ENCODE measurements around the gene PTTG1IP. TPM values are rescaled to one million over a fixed set of nuclear protein-coding genes. Genes with fewer than 3 reads are reported as not detected.

PTTG1IP gene, protein sequence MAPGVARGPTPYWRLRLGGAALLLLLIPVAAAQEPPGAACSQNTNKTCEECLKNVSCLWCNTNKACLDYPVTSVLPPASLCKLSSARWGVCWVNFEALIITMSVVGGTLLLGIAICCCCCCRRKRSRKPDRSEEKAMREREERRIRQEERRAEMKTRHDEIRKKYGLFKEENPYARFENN
- 262 TPM for polyA plus RNA-seq (2013, experiment 1 of 2)
- 266 TPM for polyA plus RNA-seq (2013, experiment 2 of 2)

GRCh38 chr21:44873356-44874239 is at the start of gene PTTG1IP:
Gene PTTG1IP (minus strand): TSS chr21:44873690. CDS start chr21:44873616, 74 bp downstream.
- peaks cover 27% of the 10 kb centered on the region for H3K4me1 ChIP-seq (ENCODE audit: control insufficient read depth, insufficient read depth, low read depth, low read length)
- no peak within 1 kb of the TSS for H2AFZ ChIP-seq (ENCODE audit: low read depth, low read length)
- H3K18ac ChIP-seq (ENCODE audit: low read depth in 1 of 2, low read length in 2 of 2), result peak within 1 kb of the TSS; percentile 88 to 98
- peak within 1 kb of the TSS in 1 of 2 experiments; percentile 91 for H3K23ac ChIP-seq (ENCODE audit: low read length in 2 of 2)
- WGBS, result 1% methylated on average over 98 of the region's 123 CpGs
- H2BK5ac ChIP-seq (ENCODE audit: low read depth, low read length, poor library complexity, severe bottlenecking), result peak within 1 kb of the TSS; percentile 46
- H3K4me2 ChIP-seq (ENCODE audit: low read length, poor library complexity, severe bottlenecking), result peak within 1 kb of the TSS; percentile 95
- H3K9ac ChIP-seq (ENCODE audit: low read length), result peak within 1 kb of the TSS; percentile 91
- H3K36me3 ChIP-seq (ENCODE audit: control insufficient read depth in 1 of 2, insufficient read depth in 2 of 2, low read depth in 1 of 2, low read length in 2 of 2), result no peaks in the 10 kb centered on the region
- H2BK15ac ChIP-seq (ENCODE audit: low read depth, poor library complexity, severe bottlenecking), result peak within 1 kb of the TSS; percentile 71
- H3K27me3 ChIP-seq (ENCODE audit: control insufficient read depth in 1 of 2, insufficient read depth in 1 of 2, low read length in 2 of 2), result no peaks in the 10 kb centered on the region
- peak within 1 kb of the TSS; percentile 72 to 86 for H3K4ac ChIP-seq (ENCODE audit: low read depth in 1 of 2, low read length in 2 of 2)
- no peaks in the 10 kb centered on the region for H3K79me1 ChIP-seq (replicated peaks; ENCODE audit: low read length, poor library complexity, severe bottlenecking)
- peak within 1 kb of the TSS; percentile 24 for H3K27ac ChIP-seq (ENCODE audit: low read length, poor library complexity, severe bottlenecking)
- peak within 1 kb of the TSS; percentile 88 for H4K91ac ChIP-seq (ENCODE audit: low read length)
- no peak within 1 kb of the TSS for H2AK5ac ChIP-seq (ENCODE audit: low read length, severe bottlenecking)
- H4K8ac ChIP-seq (ENCODE audit: low read length), result peak within 1 kb of the TSS; percentile 63
- H2BK120ac ChIP-seq (ENCODE audit: low read depth, low read length), result peak within 1 kb of the TSS; percentile 75
- peak within 1 kb of the TSS in 1 of 2 experiments; percentile 96 for H3K14ac ChIP-seq (ENCODE audit: low read length in 2 of 2)
- H3K4me3 ChIP-seq (ENCODE audit: insufficient read depth in 1 of 2, low read depth in 1 of 2, low read length in 2 of 2), result peak within 1 kb of the TSS; percentile 91 to 93
- peak; percentile 95 for DNase-seq
- peak within 1 kb of the TSS in 1 of 2 experiments; percentile 76 for H2BK12ac ChIP-seq (ENCODE audit: low read length in 2 of 2)
- H3K9me3 ChIP-seq (ENCODE audit: control insufficient read depth, low read length), result no peaks in the 10 kb centered on the region

GRCh38 chr21:44921928-44922327 is 48.4 kb upstream of the PTTG1IP start:
- H3K27me3 ChIP-seq (ENCODE audit: control insufficient read depth in 1 of 2, insufficient read depth in 1 of 2, low read length in 2 of 2), result peaks cover 63 to 89% of the 10 kb centered on the region in 2 experiments
- H4K8ac ChIP-seq (ENCODE audit: low read length), result no peak overlapping the region
- no peak overlapping the region for H2AK5ac ChIP-seq (ENCODE audit: low read length, severe bottlenecking)
- H3K4me3 ChIP-seq (ENCODE audit: insufficient read depth in 1 of 2, low read depth in 1 of 2, low read length in 2 of 2), result no peak overlapping the region
- H3K4ac ChIP-seq (ENCODE audit: low read depth in 1 of 2, low read length in 2 of 2), result no peak overlapping the region
- H3K18ac ChIP-seq (ENCODE audit: low read depth in 1 of 2, low read length in 2 of 2), result no peak overlapping the region
- peaks cover 8% of the 10 kb centered on the region for H3K4me1 ChIP-seq (ENCODE audit: control insufficient read depth, insufficient read depth, low read depth, low read length)
- no peaks in the 10 kb centered on the region for H3K9me3 ChIP-seq (ENCODE audit: control insufficient read depth, low read length)
- DNase-seq, result no peak
- H3K23ac ChIP-seq (ENCODE audit: low read length in 2 of 2), result no peak overlapping the region
- H2BK120ac ChIP-seq (ENCODE audit: low read depth, low read length), result no peak overlapping the region
- no peak overlapping the region for H4K91ac ChIP-seq (ENCODE audit: low read length)
- WGBS, result 93% methylated on average over 4 of the region's 5 CpGs
- no peak overlapping the region for H2BK15ac ChIP-seq (ENCODE audit: low read depth, poor library complexity, severe bottlenecking)
- H3K27ac ChIP-seq (ENCODE audit: low read length, poor library complexity, severe bottlenecking), result no peak overlapping the region
- H2AFZ ChIP-seq (ENCODE audit: low read depth, low read length), result no peak overlapping the region
- H3K36me3 ChIP-seq (ENCODE audit: control insufficient read depth in 1 of 2, insufficient read depth in 2 of 2, low read depth in 1 of 2, low read length in 2 of 2), result no peaks in the 10 kb centered on the region
- H3K14ac ChIP-seq (ENCODE audit: low read length in 2 of 2), result no peak overlapping the region
- H2BK5ac ChIP-seq (ENCODE audit: low read depth, low read length, poor library complexity, severe bottlenecking), result no peak overlapping the region
- no peaks in the 10 kb centered on the region for H3K79me1 ChIP-seq (replicated peaks; ENCODE audit: low read length, poor library complexity, severe bottlenecking)
- H2BK12ac ChIP-seq (ENCODE audit: low read length in 2 of 2), result no peak overlapping the region
- no peak overlapping the region for H3K9ac ChIP-seq (ENCODE audit: low read length)
- no peak overlapping the region for H3K4me2 ChIP-seq (ENCODE audit: low read length, poor library complexity, severe bottlenecking)

DNA sequence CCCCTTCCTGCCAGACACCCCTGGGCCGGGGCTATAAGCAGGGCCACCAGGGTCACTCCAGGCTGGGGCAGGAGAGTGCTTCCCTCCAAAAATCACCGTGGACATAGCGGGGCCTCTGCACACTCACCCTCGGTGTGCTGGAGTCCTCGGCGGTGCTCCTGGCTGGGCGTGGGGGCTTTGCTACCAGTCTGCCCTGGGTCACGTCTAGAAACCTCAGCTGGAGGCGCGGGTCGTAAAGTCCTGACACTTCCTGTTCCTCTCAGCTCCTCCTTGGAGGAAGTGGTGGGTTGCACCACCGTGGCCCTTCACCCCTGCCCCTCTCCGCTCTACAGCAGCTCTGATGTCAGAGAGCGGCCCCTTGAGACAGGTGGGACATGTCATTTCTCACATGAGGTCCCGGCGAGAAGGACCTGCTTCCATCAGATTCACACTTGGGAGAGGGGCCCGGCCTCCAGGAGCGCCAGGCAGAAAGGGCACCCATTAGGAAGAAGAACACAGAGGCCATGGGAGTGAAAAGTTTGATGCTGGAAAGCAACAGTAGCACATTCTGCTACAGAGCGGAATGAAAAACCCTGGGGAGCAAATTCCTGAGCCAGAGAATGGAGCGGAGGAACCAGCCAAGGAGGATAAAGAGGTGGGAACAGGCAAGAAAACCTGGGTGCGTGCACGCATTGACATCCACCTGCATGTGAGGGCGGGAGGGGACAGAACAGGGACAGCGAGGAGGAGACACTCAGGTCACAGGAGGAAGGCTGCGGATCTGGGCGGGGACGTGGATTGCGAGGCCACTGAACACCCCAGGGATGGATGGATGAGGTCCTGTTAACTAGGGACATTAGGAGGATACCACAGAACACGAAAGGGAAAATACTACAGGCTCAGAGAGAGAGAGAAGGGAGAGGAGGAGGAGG is 47.5 kb upstream of the PTTG1IP start, which contains the start of gene ITGB2:
TSS of gene ITGB2 (minus strand) at position 206 of the 911 bp plus-strand sequence. CDS start 10,117 bp downstream, outside the sequence.
- Histone ChIP-seq H2BK120ac (ENCODE audit: low read depth, low read length) (no peak within 1 kb of the TSS), H3K9me3 (ENCODE audit: control insufficient read depth, low read length) (no peaks in the 10 kb centered on the region), H3K79me1 (replicated peaks; ENCODE audit: low read length, poor library complexity, severe bottlenecking) (no peaks in the 10 kb centered on the region), H3K4me1 (ENCODE audit: control insufficient read depth, insufficient read depth, low read depth, low read length) (no peaks in the 10 kb centered on the region), H3K23ac (ENCODE audit: low read length in 2 of 2) (no peak within 1 kb of the TSS), H3K14ac (ENCODE audit: low read length in 2 of 2) (peak within 1 kb of the TSS in 1 of 2 experiments; percentile 85), H2AK5ac (ENCODE audit: low read length, severe bottlenecking) (no peak within 1 kb of the TSS), H3K27me3 (ENCODE audit: control insufficient read depth in 1 of 2, insufficient read depth in 1 of 2, low read length in 2 of 2) (peaks cover 67 to 79% of the 10 kb centered on the region in 2 experiments), H4K91ac (ENCODE audit: low read length) (peak within 1 kb of the TSS; percentile 18), H3K18ac (ENCODE audit: low read depth in 1 of 2, low read length in 2 of 2) (no peak within 1 kb of the TSS), H2AFZ (ENCODE audit: low read depth, low read length) (no peak within 1 kb of the TSS), H3K9ac (ENCODE audit: low read length) (no peak within 1 kb of the TSS), H3K36me3 (ENCODE audit: control insufficient read depth in 1 of 2, insufficient read depth in 2 of 2, low read depth in 1 of 2, low read length in 2 of 2) (no peaks in the 10 kb centered on the region), H3K4ac (ENCODE audit: low read depth in 1 of 2, low read length in 2 of 2) (no peak within 1 kb of the TSS), H2BK15ac (ENCODE audit: low read depth, poor library complexity, severe bottlenecking) (peak within 1 kb of the TSS; percentile 34), H4K8ac (ENCODE audit: low read length) (no peak within 1 kb of the TSS), H3K27ac (ENCODE audit: low read length, poor library complexity, severe bottlenecking) (no peak within 1 kb of the TSS), H3K4me2 (ENCODE audit: low read length, poor library complexity, severe bottlenecking) (no peak within 1 kb of the TSS), H2BK5ac (ENCODE audit: low read depth, low read length, poor library complexity, severe bottlenecking) (no peak within 1 kb of the TSS), H2BK12ac (ENCODE audit: low read length in 2 of 2) (no peak within 1 kb of the TSS), H3K4me3 (ENCODE audit: insufficient read depth in 1 of 2, low read depth in 1 of 2, low read length in 2 of 2) (peak within 1 kb of the TSS in 1 of 2 experiments; percentile 14)
- WGBS, result 65% methylated on average over 28 of the region's 29 CpGs
- no peak for DNase-seq
